ENCODE results near the gene LARGE1. TPM values are rescaled to one million over a fixed set of nuclear protein-coding genes. Genes with fewer than 3 reads are reported as not detected.

LARGE1 gene
- total and polyA plus RNA-seq, 2 of the 8 experiments (the other 6 are each of a cell fraction or from before 2014, with no cell fraction given): 43.7 to 83.0 TPM

DNA sequence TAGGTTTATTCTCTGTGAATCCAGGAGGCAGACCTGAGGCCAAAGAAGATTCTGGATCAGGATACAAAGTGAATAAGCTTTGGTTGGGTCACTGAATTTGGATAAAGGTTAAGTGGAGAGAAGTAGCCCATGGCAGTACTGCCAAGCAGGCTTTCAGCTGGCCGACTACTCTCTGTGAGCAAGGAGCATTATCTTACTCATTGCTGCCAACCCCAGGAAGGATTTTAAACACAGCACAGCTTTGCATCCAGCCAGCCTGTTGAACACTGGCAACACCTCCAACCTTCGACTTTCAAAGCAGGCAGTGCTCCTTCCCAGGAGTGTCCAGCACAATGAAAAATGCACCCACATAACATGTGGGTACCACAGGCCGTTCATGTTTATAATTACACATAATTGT lies 498.4 kb downstream of the LARGE1 start (continued):
- no peak for TF ChIP-seq SIX5 (IDR thresholded peaks at IDR 0.05; ENCODE audit: low read depth, low read length)
- TF ChIP-seq SP2 (IDR thresholded peaks at IDR 0.05; ENCODE audit: low read length): no peak
- TF ChIP-seq BACH1 (IDR thresholded peaks at IDR 0.05; ENCODE audit: low read length): no peak
